ENCODE results near the gene C7orf25.
"Not testable (repeated sequence)": the region's sequence is repeated elsewhere in the genome, so short reads cannot be mapped to it uniquely, and the experiment has no call there.

Gene C7orf25

DNA sequence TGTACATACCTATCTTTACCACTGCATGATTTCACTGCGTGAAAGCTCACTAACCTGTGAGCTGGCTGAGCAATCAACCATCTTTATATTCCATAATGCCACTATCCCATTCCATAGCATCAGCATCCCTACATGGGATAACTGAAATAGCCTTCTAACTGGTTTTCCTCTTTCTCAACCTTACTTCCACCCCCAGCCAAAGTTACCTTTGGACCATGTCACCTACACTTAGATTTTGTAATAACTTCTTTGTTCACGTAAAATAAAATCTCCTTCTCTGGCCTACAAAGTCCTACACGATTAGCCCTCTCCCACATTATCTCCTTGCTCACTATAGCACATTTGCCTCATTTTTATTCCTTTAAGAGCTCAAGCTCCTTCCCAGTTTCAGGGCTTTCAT lies 17.6 kb upstream of the C7orf25 start:
- DNase-seq = no peak

DNA sequence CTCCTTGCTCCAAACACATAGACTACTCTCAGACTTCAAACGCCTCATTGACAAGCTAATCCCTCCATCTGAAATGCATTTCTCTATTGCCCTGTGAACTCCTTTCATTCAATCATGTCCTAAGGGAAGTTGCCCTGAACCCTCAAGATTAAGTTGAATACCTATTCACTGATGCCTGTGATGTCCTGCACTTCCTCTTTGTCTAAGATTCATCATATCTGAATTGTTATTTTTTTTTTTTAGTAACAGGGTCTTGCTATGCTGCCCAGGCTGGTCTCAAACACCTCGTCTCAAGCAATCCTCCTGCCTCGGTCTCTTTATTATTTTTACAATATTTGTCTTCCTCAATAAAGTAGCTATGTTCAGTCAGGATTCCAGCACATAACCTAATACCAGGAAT lies 16.9 kb upstream of the C7orf25 start:
- no peak for DNase-seq

GRCh38 chr7:42926204-42926603 lies 14.3 kb upstream of the C7orf25 start:
- peak in 2 of 4 experiments; percentile 21 to 25 for DNase-seq

GRCh38 chr7:42925630-42926029 lies 13.8 kb upstream of the C7orf25 start:
- DNase-seq = no peak

DNA sequence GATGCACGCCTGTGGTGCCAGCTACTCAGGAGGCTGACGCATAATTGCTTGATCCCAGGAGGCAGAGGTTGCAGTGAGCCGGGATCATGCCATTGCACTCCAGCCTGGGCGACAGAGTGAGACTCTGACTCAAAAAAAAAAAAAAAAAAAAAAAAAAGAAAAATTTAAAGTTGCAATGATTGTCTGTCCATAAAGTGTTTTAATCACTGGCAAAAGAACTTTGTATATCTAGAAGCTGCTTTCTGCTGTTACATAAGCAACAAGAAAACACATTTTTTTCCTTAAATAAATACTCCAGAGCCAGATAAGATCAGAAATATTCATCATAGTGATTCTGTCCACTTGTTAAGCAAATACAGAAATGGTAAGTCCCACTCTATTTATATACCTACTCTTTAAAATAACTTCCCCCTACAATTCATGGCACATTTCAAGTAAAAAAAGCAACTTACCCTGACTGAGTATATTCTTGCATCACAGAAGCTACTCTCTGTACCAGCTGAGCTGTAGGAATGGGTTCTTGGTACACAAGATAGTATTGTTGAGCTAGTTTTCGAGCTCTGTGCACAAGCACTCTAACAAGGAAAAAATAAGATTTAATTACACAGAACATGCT lies 12.5 kb upstream of the C7orf25 start:
- DNase-seq = peak in 2 of 4 experiments; percentile 28 to 47

DNA sequence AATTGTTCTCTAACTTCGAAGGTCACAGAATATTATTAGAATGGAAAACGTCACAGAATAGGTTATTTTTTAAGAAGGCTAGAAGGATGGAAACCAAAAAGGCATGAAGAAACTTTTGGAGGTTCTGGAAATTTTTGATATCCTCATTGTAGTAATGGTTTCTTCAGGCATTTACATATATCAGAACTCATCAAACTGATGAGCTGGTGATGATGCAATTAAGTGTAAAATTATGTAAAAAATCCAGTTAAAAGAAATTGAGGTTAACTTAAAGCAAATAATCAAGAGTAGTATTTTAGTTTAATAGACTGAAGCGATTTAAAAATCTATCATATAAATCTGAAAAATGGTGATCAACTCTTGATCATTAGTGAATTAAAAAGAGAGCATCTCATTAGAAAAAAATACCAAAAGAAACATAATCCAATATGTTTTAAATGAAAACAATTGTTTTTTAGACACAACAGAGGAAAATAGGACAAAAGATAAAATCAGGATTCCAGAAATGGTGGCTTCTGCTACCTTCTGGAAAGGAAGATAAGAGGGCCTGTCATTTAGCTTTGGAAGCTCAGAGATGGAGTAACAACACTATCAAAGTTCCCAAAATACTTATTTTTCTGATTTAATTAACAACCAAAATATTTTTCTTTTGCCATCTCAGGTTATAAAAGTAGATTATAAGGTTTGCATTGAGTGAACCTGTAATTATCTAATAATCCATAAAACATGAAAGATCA lies 10.3 kb upstream of the C7orf25 start:
- no peak for DNase-seq

GRCh38 chr7:42915356-42915755 lies 3.5 kb upstream of the C7orf25 start:
- DNase-seq = no peak

GRCh38 chr7:42914421-42915045 lies 2.7 kb upstream of the C7orf25 start:
- no peak for DNase-seq

GRCh38 chr7:42914009-42914408 lies 2.1 kb upstream of the C7orf25 start:
- no peak for DNase-seq

GRCh38 chr7:42913591-42913990 lies 1.7 kb upstream of the C7orf25 start:
- no peak for DNase-seq

GRCh38 chr7:42910306-42910705 lies 1.6 kb downstream of the C7orf25 start:
- no peak for DNase-seq

GRCh38 chr7:42907316-42907715 lies 4.6 kb downstream of the C7orf25 start:
- no peak for DNase-seq

GRCh38 chr7:42906181-42906580 lies 5.7 kb downstream of the C7orf25 start:
- DNase-seq = no peak

DNA sequence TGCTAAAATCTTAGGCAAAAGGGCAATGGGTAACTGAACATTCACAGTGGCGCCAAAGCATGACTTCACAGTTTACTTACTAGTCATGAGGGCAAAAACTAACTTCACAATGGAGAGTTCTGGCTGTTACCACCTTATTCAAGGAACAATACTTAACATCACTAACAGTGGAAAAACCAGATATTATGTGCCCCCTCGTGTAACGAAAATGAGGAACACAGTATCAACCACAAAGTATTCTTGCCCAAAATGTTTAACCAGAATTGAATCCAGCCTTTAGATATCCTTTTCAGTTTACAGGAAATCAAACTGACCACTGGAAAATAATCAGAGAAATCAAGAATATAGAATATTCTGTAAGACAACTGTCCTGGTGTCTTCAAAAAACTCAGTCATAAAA lies 9.5 kb downstream of the C7orf25 start:
- DNase-seq = no peak

- DNase-seq = no peak
These were observed 11.0 kb downstream of the C7orf25 start for GRCh38 chr7:42900842-42901241.

- DNase-seq = no peak
These were observed 18.3 kb downstream of the C7orf25 start for GRCh38 chr7:42893346-42894240.

GRCh38 chr7:42886893-42887505 lies 24.9 kb downstream of the C7orf25 start:
- peak in 2 of 4 experiments; percentile 40 to 61 for DNase-seq

- peak in 2 of 4 experiments; percentile 40 to 46 for DNase-seq
These were observed 25.7 kb downstream of the C7orf25 start for GRCh38 chr7:42886129-42886528.

DNA sequence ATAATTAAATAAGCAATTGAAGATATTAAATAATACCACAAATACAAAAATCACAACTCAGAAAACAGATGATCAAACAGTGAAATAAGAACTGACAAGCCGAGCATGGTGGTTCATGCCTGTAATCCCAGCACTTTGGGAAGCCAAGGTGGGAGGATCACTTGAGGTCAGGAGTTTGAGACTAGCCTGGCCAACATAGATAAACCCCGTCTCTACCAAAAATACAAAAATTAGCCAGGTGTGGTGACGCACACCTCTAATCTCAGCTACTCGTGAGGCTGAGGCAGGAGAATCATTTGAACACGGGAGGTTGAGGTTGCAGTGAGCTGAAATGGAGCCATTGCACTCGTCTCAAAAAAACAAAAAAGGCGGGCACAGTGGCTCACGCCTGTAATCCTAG lies 26.7 kb downstream of the C7orf25 start:
- not testable (repeated sequence) for DNase-seq

DNA sequence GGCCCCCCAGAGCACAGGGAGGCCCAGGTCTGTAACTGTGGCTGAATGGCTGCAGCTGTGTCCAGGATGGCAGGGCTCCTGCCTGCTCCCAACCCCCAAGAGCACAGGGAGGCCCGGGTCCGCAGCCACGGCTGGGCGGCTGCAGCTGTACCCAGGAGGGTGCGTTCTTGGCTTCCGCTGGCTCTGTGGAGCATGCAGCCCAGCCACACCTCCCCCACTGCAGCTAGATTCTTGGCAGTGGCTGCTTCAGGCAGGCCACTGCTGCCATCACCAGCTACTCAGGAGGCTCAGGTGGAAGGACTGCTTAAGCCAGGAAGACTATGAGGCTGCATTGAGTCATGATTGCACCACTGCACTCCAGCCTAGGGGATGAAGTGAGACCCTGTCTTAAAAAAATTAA lies 27.9 kb downstream of the C7orf25 start:
- DNase-seq = no peak

DNA sequence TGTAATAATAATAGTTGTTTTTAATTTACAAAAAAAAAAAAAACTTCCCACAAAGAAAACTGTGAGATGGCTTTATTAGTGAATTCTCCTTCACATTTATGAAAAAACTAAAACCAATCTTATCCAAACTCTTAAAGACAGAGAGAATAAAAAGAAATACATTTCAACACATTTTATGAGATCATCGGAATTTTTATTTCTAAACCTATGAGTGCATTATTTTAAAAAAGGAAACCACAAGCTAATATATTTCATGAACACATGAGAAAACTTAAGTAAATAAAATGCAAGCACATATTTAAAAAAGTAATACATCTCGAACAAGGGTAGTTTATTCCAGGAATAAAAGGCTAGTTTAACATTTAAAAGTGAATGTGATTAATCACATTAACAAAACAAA lies 31.5 kb downstream of the C7orf25 start:
- peak in 1 of 4 experiments; percentile 19 for DNase-seq

- DNase-seq = no peak
These were observed 33.6 kb downstream of the C7orf25 start for GRCh38 chr7:42878303-42878702.
